Right atrium auricular region (tissue), 2 donors: ENCODE data around the gene ABI3BP. TPM values are rescaled to one million over a fixed set of nuclear protein-coding genes. Genes with fewer than 3 reads are reported as not detected.
A peak's percentile ranks its signal among the peaks of the same experiment; 100 is the strongest.
"Not testable (repeated sequence)": the region's sequence is repeated elsewhere in the genome, so short reads cannot be mapped to it uniquely, and the experiment has no call there.

ENCODE experiments used
- DNase-seq: peaks from one replicate; pipeline ENCODE4 v3.0.0-alpha.2; 2019; ENCODE audit warnings: low spot score
- H3K27ac ChIP-seq, 2 donors: fragments of 200-600 bp; sonication (generic); 1 replicate in 1 of 2; 2 replicates in 1 of 2; pipeline ENCODE4 v1.5.1; 2016 to 2019
- H3K27me3 ChIP-seq, 2 donors: fragments of 200-600 bp; sonication (generic); one replicate each; pipeline versions ENCODE4 v1.5.1 to v1.6.0; 2017 to 2019
- H3K36me3 ChIP-seq: fragments of 200-600 bp; sonication (generic); one replicate; pipeline ENCODE4 v1.5.1; 2016
- H3K4me1 ChIP-seq, 2 donors: fragments of 200-600 bp; sonication (generic); one replicate each; pipeline versions ENCODE4 v1.5.1 to v1.6.0; 2017 to 2019
- H3K4me3 ChIP-seq, 2 donors: fragments of 200-600 bp; sonication (generic); 1 replicate in 1 of 2; 2 replicates in 1 of 2; pipeline ENCODE4 v1.5.1; 2017 to 2019; ENCODE audit warnings: mild to moderate bottlenecking in 1 of 2, moderate library complexity in 1 of 2
- H3K9me3 ChIP-seq, 2 donors: fragments of 200-600 bp; sonication (generic); one replicate each; pipeline ENCODE4 v1.5.1; 2019
- total RNA-seq, 2 donors: library from RNA; depleted of rRNA; stranded (reverse); fragments of >200 nt; gene quantifications; one replicate each; pipeline ENCODE4 v1.1.0, GENCODE V29; 2016
- TF ChIP-seq, protein P1 (sequence below), 2 donors: fragments of 200-600 bp; sonication (generic); IDR thresholded peaks; one replicate each; pipeline ENCODE4 v1.5.1; 2019; ENCODE audit warnings: antibody characterized with exemption in 2 of 2

Gene ABI3BP
- total RNA-seq, 2 donors from 2014 or later, result 46.7 to 56.3 TPM

- peaks cover 0 to 6% of the 10 kb centered on the region in 2 donors for H3K4me1 ChIP-seq
- H3K4me3 ChIP-seq, result no peak overlapping the region
- H3K27ac ChIP-seq, result peak overlapping the region; percentile 64 to 71
These were observed 38.9 kb downstream of the ABI3BP start for GRCh38 chr3:100954199-100954935.

DNA sequence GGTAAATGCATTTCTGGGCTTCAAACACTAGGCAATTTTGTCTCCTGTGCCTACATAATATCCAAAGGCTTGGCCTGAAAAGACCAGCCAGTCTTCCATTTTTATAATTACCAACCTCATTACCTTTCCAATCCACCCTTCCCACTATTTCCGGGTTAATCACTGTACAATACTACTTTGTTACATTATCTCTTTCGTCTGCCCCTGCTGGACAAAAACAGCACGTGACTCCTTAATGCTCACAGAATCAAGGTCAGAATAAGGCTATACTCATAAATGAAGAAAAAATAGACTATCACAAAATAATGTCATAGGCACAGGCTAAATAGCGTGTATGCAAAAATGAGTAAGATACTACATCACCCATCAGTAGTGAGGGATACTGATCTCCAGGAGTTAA, 40.1 kb downstream of the ABI3BP start:
- Histone ChIP-seq H3K4me3 (no peak overlapping the region), H3K36me3 (no peaks in the 10 kb centered on the region), H3K27ac (no peak overlapping the region), H3K9me3 (no peaks in the 10 kb centered on the region), H3K27me3 (no peaks in the 10 kb centered on the region), H3K4me1 (peaks cover 0 to 6% of the 10 kb centered on the region in 2 donors)
- no peak for DNase-seq
- TF ChIP-seq, protein P1, sequence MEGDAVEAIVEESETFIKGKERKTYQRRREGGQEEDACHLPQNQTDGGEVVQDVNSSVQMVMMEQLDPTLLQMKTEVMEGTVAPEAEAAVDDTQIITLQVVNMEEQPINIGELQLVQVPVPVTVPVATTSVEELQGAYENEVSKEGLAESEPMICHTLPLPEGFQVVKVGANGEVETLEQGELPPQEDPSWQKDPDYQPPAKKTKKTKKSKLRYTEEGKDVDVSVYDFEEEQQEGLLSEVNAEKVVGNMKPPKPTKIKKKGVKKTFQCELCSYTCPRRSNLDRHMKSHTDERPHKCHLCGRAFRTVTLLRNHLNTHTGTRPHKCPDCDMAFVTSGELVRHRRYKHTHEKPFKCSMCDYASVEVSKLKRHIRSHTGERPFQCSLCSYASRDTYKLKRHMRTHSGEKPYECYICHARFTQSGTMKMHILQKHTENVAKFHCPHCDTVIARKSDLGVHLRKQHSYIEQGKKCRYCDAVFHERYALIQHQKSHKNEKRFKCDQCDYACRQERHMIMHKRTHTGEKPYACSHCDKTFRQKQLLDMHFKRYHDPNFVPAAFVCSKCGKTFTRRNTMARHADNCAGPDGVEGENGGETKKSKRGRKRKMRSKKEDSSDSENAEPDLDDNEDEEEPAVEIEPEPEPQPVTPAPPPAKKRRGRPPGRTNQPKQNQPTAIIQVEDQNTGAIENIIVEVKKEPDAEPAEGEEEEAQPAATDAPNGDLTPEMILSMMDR (IDR thresholded peaks at IDR 0.05), result no peak

More at GRCh38 chr3:100954199-100954935, 38.9 kb downstream of the ABI3BP start:
- no peaks in the 10 kb centered on the region for H3K27me3 ChIP-seq
- H3K9me3 ChIP-seq, result peaks cover 0 to under 1% of the 10 kb centered on the region in 2 donors
- no peak for DNase-seq
- H3K36me3 ChIP-seq, result no peaks in the 10 kb centered on the region
- TF ChIP-seq, protein P1 (IDR thresholded peaks at IDR 0.05), result no peak

- H3K4me1 ChIP-seq, result no peaks in the 10 kb centered on the region
- H3K27ac ChIP-seq, result peak overlapping the region; percentile 33 to 59
- TF ChIP-seq, protein P1 (IDR thresholded peaks at IDR 0.05), result no peak
- H3K9me3 ChIP-seq, result no peaks in the 10 kb centered on the region
- no peaks in the 10 kb centered on the region for H3K36me3 ChIP-seq
- no peak for DNase-seq
- H3K4me3 ChIP-seq, result no peak overlapping the region
- H3K27me3 ChIP-seq, result no peaks in the 10 kb centered on the region
These were observed 46.1 kb downstream of the ABI3BP start for GRCh38 chr3:100947119-100947518.

- H3K9me3 ChIP-seq, H3K4me3 ChIP-seq, H3K36me3 ChIP-seq, H3K4me1 ChIP-seq, H3K27ac ChIP-seq, H3K27me3 ChIP-seq, DNase-seq: not testable (repeated sequence)
These were observed 47.1 kb downstream of the ABI3BP start for GRCh38 chr3:100946096-100946495.

GRCh38 chr3:100941451-100941850, 51.8 kb downstream of the ABI3BP start:
- Histone ChIP-seq H3K9me3 (no peaks in the 10 kb centered on the region), H3K4me1 (no peaks in the 10 kb centered on the region), H3K36me3 (no peaks in the 10 kb centered on the region), H3K27ac (peak overlapping the region; percentile 7 to 50), H3K4me3 (no peak overlapping the region), H3K27me3 (no peaks in the 10 kb centered on the region)
- TF ChIP-seq, protein P1 (IDR thresholded peaks at IDR 0.05), result no peak
- DNase-seq, result no peak

DNA sequence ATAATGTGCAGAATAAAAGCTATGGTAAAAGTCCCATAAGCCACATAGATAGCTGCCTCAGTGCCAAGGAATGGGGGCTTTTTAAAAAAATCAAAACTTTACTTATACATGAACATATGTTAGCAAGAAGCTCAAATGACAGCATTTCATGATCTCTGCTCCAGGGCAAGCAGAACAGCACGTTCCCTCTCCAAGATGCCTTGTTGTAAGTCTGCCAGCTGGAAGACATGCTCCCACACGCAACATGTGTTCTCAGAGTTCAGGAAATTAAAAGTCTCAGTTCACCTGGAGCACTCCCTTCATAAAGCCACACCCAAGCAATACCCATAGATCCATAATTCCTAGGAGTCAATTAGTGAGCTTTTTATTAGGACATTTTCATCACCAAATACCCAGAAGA, 52.2 kb downstream of the ABI3BP start:
- Histone ChIP-seq H3K27me3 (no peaks in the 10 kb centered on the region), H3K36me3 (no peaks in the 10 kb centered on the region), H3K9me3 (no peaks in the 10 kb centered on the region), H3K4me3 (no peak overlapping the region), H3K4me1 (no peaks in the 10 kb centered on the region), H3K27ac (peak overlapping the region; percentile 7 to 50)
- peak; percentile 63 for DNase-seq
- TF ChIP-seq, protein P1 (IDR thresholded peaks at IDR 0.05), result no peak
